Fibroblast of the conjunctiva (primary cell): ENCODE data around the gene TMEM44.
"Not testable (repeated sequence)": the region's sequence is repeated elsewhere in the genome, so short reads cannot be mapped to it uniquely, and the experiment has no call there.

Experiments
- DNase-seq: peaks from one replicate; pipeline ENCODE4 v3.0.0-alpha.2; 2010; ENCODE audit warnings: low read depth

The TMEM44 gene

GRCh38 chr3:194640829-194641228, 7.6 kb upstream of the TMEM44 start:
- no peak for DNase-seq

- no peak for DNase-seq
These were observed 5.9 kb upstream of the TMEM44 start for GRCh38 chr3:194638991-194639605.

GRCh38 chr3:194637541-194638400, 4.6 kb upstream of the TMEM44 start:
- no peak for DNase-seq

GRCh38 chr3:194637066-194637465, 3.8 kb upstream of the TMEM44 start:
- no peak for DNase-seq

- DNase-seq: no peak
These were observed 340 bp downstream of the TMEM44 start for GRCh38 chr3:194632809-194633348.

GRCh38 chr3:194632226-194632808, 902 bp downstream of the TMEM44 start:
- DNase-seq: no peak

GRCh38 chr3:194631696-194632095, 1.5 kb downstream of the TMEM44 start:
- DNase-seq: no peak

- not testable (repeated sequence) for DNase-seq
These were observed 2.5 kb downstream of the TMEM44 start for GRCh38 chr3:194630681-194631080.

- no peak for DNase-seq
These were observed 8.3 kb downstream of the TMEM44 start for GRCh38 chr3:194624956-194625355.

GRCh38 chr3:194623449-194624290, 9.5 kb downstream of the TMEM44 start:
- DNase-seq: no peak

GRCh38 chr3:194622621-194623340, 10.4 kb downstream of the TMEM44 start:
- no peak for DNase-seq

GRCh38 chr3:194621947-194622346, 11.3 kb downstream of the TMEM44 start:
- DNase-seq: no peak

- no peak for DNase-seq
These were observed 13.0 kb downstream of the TMEM44 start for GRCh38 chr3:194620196-194620595.

GRCh38 chr3:194619741-194620140, 13.5 kb downstream of the TMEM44 start:
- no peak for DNase-seq

- no peak for DNase-seq
These were observed 14.2 kb downstream of the TMEM44 start for GRCh38 chr3:194618858-194619608.

- no peak for DNase-seq
These were observed 15.4 kb downstream of the TMEM44 start for GRCh38 chr3:194617827-194618226.

GRCh38 chr3:194617143-194617671, 16.0 kb downstream of the TMEM44 start:
- no peak for DNase-seq

GRCh38 chr3:194615226-194615625, 18.0 kb downstream of the TMEM44 start:
- no peak for DNase-seq

GRCh38 chr3:194612221-194612620, 21.0 kb downstream of the TMEM44 start:
- DNase-seq: no peak

GRCh38 chr3:194610689-194611088, 22.5 kb downstream of the TMEM44 start:
- no peak for DNase-seq
